ENCODE results near the gene ANKRD9.

Gene ANKRD9

GRCh38 chr14:102471921-102472790, 37.4 kb downstream of the ANKRD9 start:
- DNase-seq: no peak

DNA sequence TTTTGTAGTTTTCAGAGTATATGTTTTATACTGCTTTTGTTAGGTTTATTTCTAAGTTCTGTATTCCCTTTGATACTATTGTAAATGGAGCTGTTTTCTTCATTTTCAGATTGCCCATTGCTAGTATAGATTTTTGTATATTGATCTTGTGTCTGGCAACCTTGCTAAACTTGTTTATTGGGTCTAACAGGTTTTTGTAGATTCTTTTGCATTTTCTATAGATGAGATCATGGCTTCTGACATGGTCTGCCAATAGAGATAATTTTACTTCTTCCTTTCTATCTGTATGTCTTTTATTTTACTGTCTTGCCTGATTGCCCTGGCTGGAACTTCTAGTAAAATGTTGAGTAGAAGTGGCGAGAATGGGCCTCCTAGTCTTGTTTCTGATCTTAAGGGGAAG, 40.3 kb downstream of the ANKRD9 start:
- DNase-seq: no peak

- no peak for DNase-seq
These were observed 44.7 kb downstream of the ANKRD9 start for GRCh38 chr14:102464846-102465341.

DNA sequence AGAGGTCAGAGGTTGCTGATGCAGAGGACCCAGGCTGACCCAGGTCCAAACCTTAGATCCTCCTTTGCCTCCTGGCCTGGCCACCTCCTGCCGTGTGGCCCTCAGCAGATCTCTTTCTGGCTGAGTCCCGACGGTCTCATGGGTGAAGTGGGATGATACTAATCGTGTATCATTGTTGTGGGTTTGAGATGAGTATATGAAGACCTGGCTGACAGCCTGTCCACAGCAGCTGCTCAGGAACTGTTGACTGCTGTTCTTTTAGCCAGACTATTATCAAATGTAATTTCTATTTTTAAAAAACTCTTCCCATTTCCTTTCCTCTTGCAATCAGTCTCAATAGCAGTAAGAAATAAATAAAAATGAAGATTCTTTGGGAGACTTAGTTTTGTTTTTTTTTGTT, 45.6 kb downstream of the ANKRD9 start:
- DNase-seq: no peak

GRCh38 chr14:102462391-102462790, 47.2 kb downstream of the ANKRD9 start:
- DNase-seq: no peak

DNA sequence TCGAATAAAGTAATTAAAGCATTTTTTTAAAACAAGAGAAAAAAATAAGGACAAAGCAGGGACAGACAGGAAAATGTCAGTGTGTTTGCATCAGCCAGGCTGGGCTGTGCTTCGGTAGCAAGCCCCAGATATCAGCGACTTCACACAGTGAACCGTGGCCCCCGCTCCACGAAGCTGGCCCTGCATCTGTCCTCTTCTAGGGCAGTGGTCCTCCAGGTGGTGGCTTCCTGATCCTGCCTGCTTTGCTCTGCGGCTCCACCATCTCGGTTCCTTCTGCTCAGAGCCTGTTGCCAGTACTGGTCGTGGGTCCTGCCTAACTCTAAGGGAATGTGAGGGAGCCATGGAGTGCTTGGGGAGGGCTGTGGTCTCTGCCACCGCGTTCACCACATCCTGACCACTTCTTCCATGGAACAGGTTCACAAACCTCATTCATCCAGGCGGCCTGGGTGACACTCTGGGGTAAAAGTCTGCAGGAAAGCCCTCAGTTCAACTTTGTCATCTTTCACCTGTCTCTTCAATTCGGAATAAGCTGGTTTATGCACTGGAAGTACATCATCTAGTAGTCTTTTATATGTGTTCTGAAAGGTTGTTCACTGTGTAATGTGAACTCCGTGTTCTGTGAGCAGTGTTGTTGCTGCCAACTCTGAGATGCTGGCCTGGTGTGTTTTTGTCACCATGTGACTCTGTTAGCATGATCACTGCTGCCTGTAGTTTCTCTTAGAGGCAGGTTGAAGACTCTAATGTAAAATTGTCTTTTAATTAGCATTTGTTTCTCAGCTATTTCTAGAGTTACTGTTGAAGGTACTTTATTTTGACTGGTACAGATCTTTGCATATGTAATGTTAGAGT, 47.9 kb downstream of the ANKRD9 start:
- DNase-seq: no peak

- no peak for DNase-seq
These were observed 52.1 kb downstream of the ANKRD9 start for GRCh38 chr14:102457509-102457908.

- no peak for DNase-seq
These were observed 54.9 kb downstream of the ANKRD9 start for GRCh38 chr14:102454711-102455110.

GRCh38 chr14:102452302-102452701, 57.3 kb downstream of the ANKRD9 start:
- DNase-seq: no peak

Data from NCI-H1436 (cell line).